ENCODE data around the gene TMC2. TPM values are rescaled to one million over a fixed set of nuclear protein-coding genes. Genes with fewer than 3 reads are reported as not detected.

The TMC2 gene
- total and polyA plus RNA-seq, 2 of the 4 experiments (the other 2 are of a cell fraction), result not detected

GRCh38 chr20:2637246-2637645 lies 100.9 kb downstream of the TMC2 start:
- no peaks in the 10 kb centered on the region for H3K4me1 ChIP-seq (ENCODE audit: control insufficient read depth, insufficient read depth, low read length)
- BruUV-seq (replicated peaks), result no TSS peak
- CTCF ChIA-PET, result no interaction called here
- no peak overlapping the region for H3K4ac ChIP-seq (ENCODE audit: low read depth, low read length)
- no peak for DNase-seq
- H3K27me3 ChIP-seq (ENCODE audit: control insufficient read depth, insufficient read depth, low read length), result peaks cover 15% of the 10 kb centered on the region
- no peak overlapping the region for H2AFZ ChIP-seq (replicated peaks; ENCODE audit: low read length, poor library complexity)
- 73% methylated on average over 5 of the region's 6 CpGs; no CpG with 5 or more reads in 1 of the 2 experiments for WGBS, 2 experiments (ENCODE audit: extremely low coverage in 2 of 2, insufficient read length in 1 of 2)
- no peaks in the 10 kb centered on the region for H3K9me3 ChIP-seq (ENCODE audit: control insufficient read depth, insufficient read depth, low read length)
- POLR2A ChIA-PET (ENCODE audit: unreplicated experiment), result no interaction called here
- no peak overlapping the region for H2BK5ac ChIP-seq (ENCODE audit: low read depth, low read length, poor library complexity, severe bottlenecking)
- H4K5ac ChIP-seq (ENCODE audit: low read depth, low read length), result no peak overlapping the region
- H4K8ac ChIP-seq (ENCODE audit: low read depth in 2 of 2, low read length in 2 of 2), result no peak overlapping the region
- in situ Hi-C loops (cut with MboI; ENCODE audit: low sequenced_read_pairs), result no loop called here
- H4K91ac ChIP-seq (ENCODE audit: insufficient read depth, low read depth, low read length), result no peak overlapping the region
- H3K4me3 ChIP-seq (ENCODE audit: insufficient read depth, low read depth, low read length), result no peak overlapping the region
- intact Hi-C loops (cut with micrococcal nuclease), result no loop called here
- ATAC-seq (ENCODE audit: low read depth), result no peak
- no peak for TF ChIP-seq SMC3 (IDR thresholded peaks at IDR 0.05; ENCODE audit: low read depth, low read length)
- no peak for TF ChIP-seq BHLHE40 (IDR thresholded peaks at IDR 0.05; ENCODE audit: low read depth, low read length)
- no peak for TF ChIP-seq MAFK (IDR thresholded peaks at IDR 0.05; ENCODE audit: low read depth, low read length)
- no peak for TF ChIP-seq RFX5 (IDR thresholded peaks at IDR 0.05; ENCODE audit: low read depth, low read length)
- no peak for TF ChIP-seq MXI1 (IDR thresholded peaks at IDR 0.05; ENCODE audit: borderline replicate concordance, low read depth, low read length)
- no peak for TF ChIP-seq POLR2A (IDR thresholded peaks at IDR 0.05; ENCODE audit: low read depth, low read length)
- no peak for TF ChIP-seq NFE2L2 (IDR thresholded peaks at IDR 0.05; ENCODE audit: low read depth, low read length)
- no peak for TF ChIP-seq CEBPB (IDR thresholded peaks at IDR 0.05; ENCODE audit: low read depth, low read length)
- TF ChIP-seq RCOR1 (IDR thresholded peaks at IDR 0.05; ENCODE audit: insufficient replicate concordance, low read length), result no peak
- TF ChIP-seq RAD21 (IDR thresholded peaks at IDR 0.05; ENCODE audit: low read length), result no peak
- no peak for TF ChIP-seq MAZ (IDR thresholded peaks at IDR 0.05; ENCODE audit: borderline replicate concordance, low read depth, low read length)
- TF ChIP-seq CTCF (conservative IDR thresholded peaks at IDR 0.05; ENCODE audit: low read depth, low read length), result no peak
- TF ChIP-seq USF2 (IDR thresholded peaks at IDR 0.05; ENCODE audit: low read depth, low read length), result no peak
- TF ChIP-seq ELK1 (IDR thresholded peaks at IDR 0.05; ENCODE audit: borderline replicate concordance, low read depth, low read length), result no peak
- no peak for TF ChIP-seq FOS (IDR thresholded peaks at IDR 0.05; ENCODE audit: low read depth, low read length)
- TF ChIP-seq CHD1 (IDR thresholded peaks at IDR 0.05; ENCODE audit: low read depth, low read length), result no peak
- H3K36me3 ChIP-seq (ENCODE audit: control insufficient read depth, insufficient read depth, low read length), result no peaks in the 10 kb centered on the region
- dilution Hi-C loops (cut with HindIII; ENCODE audit: low sequenced_read_pairs, unreplicated experiment), result no loop called here
- no peak overlapping the region for H2BK15ac ChIP-seq (ENCODE audit: low read depth, low read length)
- H3K4me2 ChIP-seq (ENCODE audit: low read depth, low read length), result no peak overlapping the region
- no peak overlapping the region for H3K27ac ChIP-seq (ENCODE audit: insufficient read depth, low read length)
- H3K79me1 ChIP-seq (ENCODE audit: low read depth in 1 of 2, low read length in 2 of 2), result no peaks in the 10 kb centered on the region
- H4K20me1 ChIP-seq (ENCODE audit: insufficient read depth, low read length), result no peaks in the 10 kb centered on the region
- no peak overlapping the region for H3K56ac ChIP-seq (ENCODE audit: extremely low read depth, insufficient read depth, low read length)
- H2AK5ac ChIP-seq (ENCODE audit: low read depth, low read length), result no peak overlapping the region
- no peak overlapping the region for H3K23ac ChIP-seq (ENCODE audit: low read depth, low read length)
- no peak overlapping the region for H2BK20ac ChIP-seq (ENCODE audit: low read depth, low read length)
- H3K9ac ChIP-seq (ENCODE audit: low read depth, low read length), result no peak overlapping the region
- no peak overlapping the region for H3K18ac ChIP-seq (ENCODE audit: low read depth, low read length)
- no peak overlapping the region for H2BK120ac ChIP-seq (ENCODE audit: low read depth, low read length)
- H3K14ac ChIP-seq (replicated peaks; ENCODE audit: low read depth, low read length), result no peak overlapping the region
- no peaks in the 10 kb centered on the region for H3K9me1 ChIP-seq (ENCODE audit: insufficient read depth, low read length)
- H2AK9ac ChIP-seq (replicated peaks; ENCODE audit: low read depth, low read length, poor library complexity), result no peak overlapping the region
